ENCODE measurements around the gene SPC25. TPM values are rescaled to one million over a fixed set of nuclear protein-coding genes. Genes with fewer than 3 reads are reported as not detected.

Gene SPC25
- total RNA-seq, 1 experiment from 2014 or later: 29.8 TPM

DNA sequence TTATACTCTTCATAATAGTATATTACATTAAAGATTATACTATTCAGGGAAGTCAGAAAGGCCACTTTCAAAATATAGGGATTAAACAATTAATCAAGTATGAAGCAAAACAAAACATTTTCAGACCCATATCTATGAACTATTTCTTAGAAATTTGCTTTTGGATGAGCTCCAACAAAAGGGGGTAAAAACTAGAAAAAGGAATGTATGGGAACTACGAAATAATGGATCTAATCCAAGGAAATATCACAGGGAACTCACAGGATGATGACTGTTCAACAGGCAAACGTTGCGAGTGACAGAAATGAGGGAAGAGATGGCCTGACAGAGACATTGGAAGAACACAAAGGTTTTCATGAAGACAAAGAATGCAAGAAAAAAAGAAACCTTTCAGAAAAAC is 38.8 kb upstream of the SPC25 start:
- H3K4me2 ChIP-seq (ENCODE audit: low read length): no peak overlapping the region
- H3K36me3 ChIP-seq (ENCODE audit: control insufficient read depth in 1 of 2, insufficient read depth in 2 of 2, low read length in 2 of 2): no peaks in the 10 kb centered on the region
- no peak for TF ChIP-seq SRF (IDR thresholded peaks at IDR 0.05; ENCODE audit: low read depth)
- TF ChIP-seq POLR2AphosphoS5 (IDR thresholded peaks at IDR 0.05; ENCODE audit: low read depth, low read length): no peak
- TF ChIP-seq, protein P1, sequence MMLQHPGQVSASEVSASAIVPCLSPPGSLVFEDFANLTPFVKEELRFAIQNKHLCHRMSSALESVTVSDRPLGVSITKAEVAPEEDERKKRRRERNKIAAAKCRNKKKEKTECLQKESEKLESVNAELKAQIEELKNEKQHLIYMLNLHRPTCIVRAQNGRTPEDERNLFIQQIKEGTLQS (IDR thresholded peaks at IDR 0.05): no peak
- TF ChIP-seq SIN3A (IDR thresholded peaks at IDR 0.05; ENCODE audit: low read depth): no peak
- no peak for TF ChIP-seq EGR1 (IDR thresholded peaks at IDR 0.05; ENCODE audit: low read depth)
- TF ChIP-seq EZH2phosphoT487 (IDR thresholded peaks at IDR 0.05; ENCODE audit: borderline replicate concordance): no peak
- TF ChIP-seq CBX3 (IDR thresholded peaks at IDR 0.05; ENCODE audit: low read depth): no peak
- TF ChIP-seq RAD21 (IDR thresholded peaks at IDR 0.05; ENCODE audit: low read depth): no peak
- no peak for TF ChIP-seq JUND (IDR thresholded peaks at IDR 0.05)
- no peak for TF ChIP-seq FOSL1 (IDR thresholded peaks at IDR 0.05; ENCODE audit: low read depth)
- no peak for TF ChIP-seq ZNF274 (IDR thresholded peaks at IDR 0.05; ENCODE audit: low read depth, low read length)
- TF ChIP-seq POLR2A (IDR thresholded peaks at IDR 0.05; ENCODE audit: borderline replicate concordance, extremely low read depth, insufficient read depth, insufficient read length): no peak
- TF ChIP-seq CEBPB (IDR thresholded peaks at IDR 0.05; ENCODE audit: low read depth): no peak
- TF ChIP-seq SP1 (IDR thresholded peaks at IDR 0.05; ENCODE audit: low read depth): no peak
- TF ChIP-seq TCF7L2 (IDR thresholded peaks at IDR 0.05; ENCODE audit: borderline replicate concordance, extremely low read depth, insufficient read depth, insufficient read length): no peak
- no peak for TF ChIP-seq ELF1 (IDR thresholded peaks at IDR 0.05; ENCODE audit: borderline replicate concordance, low read depth)
- no peak for TF ChIP-seq EZH2 (IDR thresholded peaks at IDR 0.05)
- H3K4me3 ChIP-seq (replicated peaks in 1 of 2; ENCODE audit: low read depth in 1 of 2, low read length in 2 of 2): no peak overlapping the region
- H3K4me1 ChIP-seq (ENCODE audit: control insufficient read depth in 1 of 2, insufficient read depth in 2 of 2, low read length in 2 of 2): no peaks in the 10 kb centered on the region
- H3K9me3 ChIP-seq (ENCODE audit: control insufficient read depth in 1 of 2, insufficient read depth in 1 of 2, low read depth in 1 of 2, low read length in 2 of 2): no peaks in the 10 kb centered on the region
- BruUV-seq (replicated peaks): no TSS peak
- POLR2A ChIA-PET: no interaction called here
- no peaks in the 10 kb centered on the region for H3K9me2 ChIP-seq (ENCODE audit: insufficient read depth)
- H4K20me1 ChIP-seq (ENCODE audit: insufficient read depth): no peaks in the 10 kb centered on the region
- H2AFZ ChIP-seq (ENCODE audit: low read depth, low read length, poor library complexity, severe bottlenecking): no peak overlapping the region
- H3K9ac ChIP-seq (ENCODE audit: low read length): no peak overlapping the region
- RAD21 ChIA-PET (ENCODE audit: low non-redundant PET in 1 of 2, low total read pairs in 2 of 2, uncharacterized antibody in 2 of 2, unreplicated experiment in 2 of 2): no interaction called here
- H3K27me3 ChIP-seq (ENCODE audit: insufficient read depth, low read length): no peaks in the 10 kb centered on the region
- intact Hi-C loops (cut with micrococcal nuclease): loop anchor here (10.0 kb wide), 1 partner anchor 224 kb away; no protein-coding TSS in a partner anchor
- H3K27ac ChIP-seq (ENCODE audit: low read depth, low read length): no peak overlapping the region
- CTCF ChIA-PET: no interaction called here
- ATAC-seq (no peak), DNase-seq (ENCODE audit: low read depth, low spot score) (no peak)
- H3K79me2 ChIP-seq (ENCODE audit: insufficient read depth, low read length): no peaks in the 10 kb centered on the region

Measured in HCT116 (cell line).